WTC11 (cell line): ENCODE measurements around the gene CDC20. TPM values are rescaled to one million over a fixed set of nuclear protein-coding genes. Genes with fewer than 3 reads are reported as not detected.

ENCODE experiments used
- IRF1 ChIP-seq: sonication (generic); formaldehyde crosslinking; IDR thresholded peaks from 2 replicates; pipeline ENCODE4 v1.8.0; 2023; ENCODE audit warnings: missing genetic modification reagents
- IRF2 ChIP-seq: sonication (generic); formaldehyde crosslinking; IDR thresholded peaks from 2 replicates; pipeline ENCODE4 v1.8.0; 2022; ENCODE audit warnings: low read depth, missing genetic modification reagents, borderline replicate concordance
- JAZF1 ChIP-seq: fragments of 250-450 bp; sonication (Bioruptor Pico); IDR thresholded peaks from 2 replicates; pipeline ENCODE4 v1.9.0; 2021; ENCODE audit warnings: moderate library complexity, mild to moderate bottlenecking, inconsistent platforms
- SMAD3 ChIP-seq: sonication (generic); formaldehyde crosslinking; IDR thresholded peaks from 2 replicates; pipeline ENCODE4 v1.8.0; 2022; ENCODE audit warnings: missing genetic modification reagents, mild to moderate bottlenecking, borderline replicate concordance
- TCF7 ChIP-seq: sonication (generic); formaldehyde crosslinking; IDR thresholded peaks from 2 replicates; pipeline ENCODE4 v1.8.0; 2022; ENCODE audit warnings: mild to moderate bottlenecking, low read depth, missing genetic modification reagents, moderate library complexity
- USF2 ChIP-seq: sonication (generic); formaldehyde crosslinking; IDR thresholded peaks from 2 replicates; pipeline ENCODE4 v1.8.1; 2023; ENCODE audit warnings: mild to moderate bottlenecking, missing genetic modification reagents, moderate library complexity
- ZNF121 ChIP-seq: sonication (generic); formaldehyde crosslinking; IDR thresholded peaks from 2 replicates; pipeline ENCODE4 v1.8.0; 2023; ENCODE audit warnings: missing genetic modification reagents
- microRNA-seq: library from miRNA; unstranded; fragments of <30 nt; microRNA quantifications from one replicate; pipeline ENCODE4 v1.2.0, GENCODE V29; 2022; ENCODE audit warnings: borderline number of aligned reads
- total RNA-seq: library from RNA; stranded (reverse); gene quantifications from 3 replicates; pipeline ENCODE4 v1.2.3, GENCODE V29; 2021
- TF ChIP-seq, protein P1 (sequence below): fragments of 200-600 bp; IDR thresholded peaks from 2 replicates; pipeline ENCODE4 v1.8.0; 2022; ENCODE audit warnings: antibody characterized with exemption

Gene CDC20
- total RNA-seq, 1 experiment from 2014 or later: 280 TPM

DNA sequence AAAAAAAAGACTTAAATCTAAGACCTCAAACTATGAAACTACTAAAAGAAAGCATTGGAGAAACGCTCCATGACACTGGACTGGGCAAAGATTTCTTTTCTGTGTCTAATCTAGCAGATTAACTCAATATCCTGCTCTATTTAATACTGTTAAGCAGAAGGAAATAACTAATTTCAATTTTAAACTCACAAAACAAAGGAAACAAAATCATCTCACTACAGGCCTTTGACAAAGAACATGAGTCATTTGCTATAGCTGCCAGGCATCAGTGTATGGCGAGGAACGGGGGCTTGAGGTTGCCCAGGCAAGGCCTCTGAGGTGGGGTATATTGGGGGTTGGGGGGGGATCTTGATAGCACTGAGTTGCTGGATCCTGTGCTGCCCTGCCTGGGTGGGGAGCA is 51.8 kb downstream of the CDC20 start (continued):
- TF ChIP-seq IRF2 (CRISPR knock-in tag) (no peak), USF2 (no peak), TCF7 (CRISPR knock-in tag) (no peak), JAZF1 (CRISPR knock-in tag) (no peak), ZNF121 (no peak), IRF1 (CRISPR knock-in tag) (no peak), SMAD3 (CRISPR knock-in tag) (no peak)
- TF ChIP-seq, protein P1, sequence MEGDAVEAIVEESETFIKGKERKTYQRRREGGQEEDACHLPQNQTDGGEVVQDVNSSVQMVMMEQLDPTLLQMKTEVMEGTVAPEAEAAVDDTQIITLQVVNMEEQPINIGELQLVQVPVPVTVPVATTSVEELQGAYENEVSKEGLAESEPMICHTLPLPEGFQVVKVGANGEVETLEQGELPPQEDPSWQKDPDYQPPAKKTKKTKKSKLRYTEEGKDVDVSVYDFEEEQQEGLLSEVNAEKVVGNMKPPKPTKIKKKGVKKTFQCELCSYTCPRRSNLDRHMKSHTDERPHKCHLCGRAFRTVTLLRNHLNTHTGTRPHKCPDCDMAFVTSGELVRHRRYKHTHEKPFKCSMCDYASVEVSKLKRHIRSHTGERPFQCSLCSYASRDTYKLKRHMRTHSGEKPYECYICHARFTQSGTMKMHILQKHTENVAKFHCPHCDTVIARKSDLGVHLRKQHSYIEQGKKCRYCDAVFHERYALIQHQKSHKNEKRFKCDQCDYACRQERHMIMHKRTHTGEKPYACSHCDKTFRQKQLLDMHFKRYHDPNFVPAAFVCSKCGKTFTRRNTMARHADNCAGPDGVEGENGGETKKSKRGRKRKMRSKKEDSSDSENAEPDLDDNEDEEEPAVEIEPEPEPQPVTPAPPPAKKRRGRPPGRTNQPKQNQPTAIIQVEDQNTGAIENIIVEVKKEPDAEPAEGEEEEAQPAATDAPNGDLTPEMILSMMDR: no peak

Small RNAs within 50 kb of the gene (microRNA-seq; reads per million reads assigned to microRNA genes)
- not detected for gene MIR6734

Other genes with a start within 250 kb of the CDC20 start
- gene EBNA1BP2, start 186.7 kb upstream of the CDC20 start, total RNA-seq: 66.7 to 93.7 TPM (median 67.7 TPM) in 3 replicates
- 0.27 to 0.78 TPM (median 0.42 TPM) in 3 replicates for gene CFAP57, start 186.7 kb upstream of the CDC20 start, total RNA-seq
- gene TMEM125, start 89.0 kb upstream of the CDC20 start, total RNA-seq: 21.5 to 27.8 TPM (median 25.1 TPM) in 3 replicates
- 11.7 to 14.0 TPM (median 12.8 TPM) in 3 replicates for gene C1orf210, start 73.4 kb upstream of the CDC20 start, total RNA-seq
- 2.5 to 3.7 TPM (median 2.6 TPM) in 3 replicates for gene TIE1, start 58.0 kb upstream of the CDC20 start, total RNA-seq
- gene MPL, start 21.2 kb upstream of the CDC20 start, total RNA-seq: 0.15 to 0.44 TPM (median 0.21 TPM) in 3 replicates
- 22.6 to 26.6 TPM (median 24.1 TPM) in 3 replicates for gene ELOVL1, start 9.0 kb downstream of the CDC20 start, total RNA-seq
- gene MED8, start 30.8 kb downstream of the CDC20 start, total RNA-seq: 17.7 to 19.5 TPM (median 18.0 TPM) in 3 replicates
- 20.2 to 28.4 TPM (median 21.5 TPM) in 3 replicates for gene SZT2, start 30.9 kb downstream of the CDC20 start, total RNA-seq
- 23.2 to 24.5 TPM (median 24.2 TPM) in 3 replicates for gene HYI, start 95.0 kb downstream of the CDC20 start, total RNA-seq
- gene PTPRF, start 171.9 kb downstream of the CDC20 start, total RNA-seq: 248 to 295 TPM (median 275 TPM) in 3 replicates